A673 (cell line): ENCODE results near the gene SEPTIN1. TPM values are rescaled to one million over a fixed set of nuclear protein-coding genes. Genes with fewer than 3 reads are reported as not detected.
A peak's percentile ranks its signal among the peaks of the same experiment; 100 is the strongest.

Experiments
- BruUV-seq: library from RNA; stranded (reverse); fragments of 400-500 nt; replicated peaks from 2 replicates; lab custom pipeline; 2021; lab: Mats Ljungman, UMichigan
- CTCF ChIA-PET: fragments of 300-600 bp; sonication (Branson Sonifier 250); formaldehyde crosslinking; loops from one replicate; lab custom pipeline; 2022; ENCODE audit warnings: antibody characterized with exemption; lab: Charles Lee
- POLR2A ChIA-PET: fragments of 300-600 bp; sonication (Branson Sonifier 250); formaldehyde crosslinking; loops from one replicate; lab custom pipeline; 2022; ENCODE audit warnings: antibody characterized with exemption; ENCODE audit not compliant: low non-redundant PET; lab: Charles Lee
- DNase-seq: peaks from one replicate; pipeline ENCODE4 v3.0.0-alpha.2; 2015; ENCODE audit warnings: low spot score
- H3K27ac ChIP-seq: fragments of 200-600 bp; sonication (generic); 2 replicates; pipeline ENCODE4 v1.5.1; 2016; ENCODE audit warnings: mixed run types, low read depth, mild to moderate bottlenecking, mixed read lengths, antibody characterized with exemption, low read length; ENCODE audit not compliant: poor library complexity, severe bottlenecking
- H3K27me3 ChIP-seq: fragments of 200-600 bp; sonication (generic); replicated peaks from 2 replicates; pipeline ENCODE4 v1.6.1; 2017; ENCODE audit warnings: mixed run types, low read depth, mild to moderate bottlenecking, mixed read lengths, antibody characterized with exemption, low read length; ENCODE audit not compliant: insufficient read depth, poor library complexity
- H3K36me3 ChIP-seq: fragments of 200-600 bp; sonication (generic); 2 replicates; pipeline ENCODE4 v1.6.1; 2016; ENCODE audit warnings: mixed run types, mild to moderate bottlenecking, mixed read lengths, antibody characterized with exemption, low read length; ENCODE audit not compliant: insufficient read depth, poor library complexity, severe bottlenecking
- H3K4me1 ChIP-seq: fragments of 200-600 bp; sonication (generic); 2 replicates; pipeline ENCODE4 v1.6.1; 2017; ENCODE audit warnings: mixed run types, mild to moderate bottlenecking, mixed read lengths, antibody characterized with exemption, low read length; ENCODE audit not compliant: insufficient read depth, poor library complexity, severe bottlenecking
- H3K4me3 ChIP-seq: fragments of 200-600 bp; sonication (generic); 2 replicates; pipeline ENCODE4 v1.5.1; 2016; ENCODE audit warnings: low read depth, mixed run types, mild to moderate bottlenecking, mixed read lengths, low read length; ENCODE audit not compliant: poor library complexity, severe bottlenecking
- H3K9me3 ChIP-seq: fragments of 200-600 bp; sonication (generic); 2 replicates; pipeline ENCODE4 v1.6.1; 2016; ENCODE audit warnings: mixed run types, low read depth, mild to moderate bottlenecking, mixed read lengths, antibody characterized with exemption, low read length; ENCODE audit not compliant: poor library complexity, severe bottlenecking
- CTCF ChIP-seq: fragments of 300-800, 200-600 bp; sonication (generic); conservative IDR thresholded peaks from 2 replicates; pipeline ENCODE4 v1.5.1; 2017; ENCODE audit warnings: low read depth, mild to moderate bottlenecking, antibody characterized with exemption, low read length, moderate library complexity, mixed read lengths
- EZH2 ChIP-seq: fragments of 200-600 bp; sonication (generic); IDR thresholded peaks from 2 replicates; pipeline ENCODE4 v1.6.1; 2017; ENCODE audit warnings: borderline replicate concordance, low read depth, mild to moderate bottlenecking, mixed read lengths, antibody characterized with exemption, low read length; ENCODE audit not compliant: poor library complexity, severe bottlenecking
- intact Hi-C: fragments of 100-400 bp; cut with micrococcal nuclease; formaldehyde crosslinking; loops from one replicate; pipeline ENCODE4 v1.10.0; 2022; ENCODE audit not compliant: unreplicated experiment
- total RNA-seq: library from RNA; stranded (reverse); gene quantifications from 2 replicates; pipeline ENCODE4 v1.2.3, GENCODE V29; 2021

The SEPTIN1 gene
- total RNA-seq, 1 experiment from 2014 or later, result 0.86 TPM

- BruUV-seq, result no TSS peak
- Histone ChIP-seq H3K4me1 (peaks cover 16% of the 10 kb centered on the region), H3K36me3 (peaks cover 15% of the 10 kb centered on the region), H3K4me3 (peak overlapping the region; percentile 96), H3K27ac (peak overlapping the region; percentile 93), H3K9me3 (no peaks in the 10 kb centered on the region), H3K27me3 (no peaks in the 10 kb centered on the region)
- no peak for TF ChIP-seq CTCF
- no peak for TF ChIP-seq EZH2
- DNase-seq, result peak; percentile 85
- intact Hi-C loops, result loop anchor here (5.0 kb wide), 2 partner anchors 36 to 286 kb away; partner anchors contain the start of genes MAPK3, MYL11 and TBC1D10B
- POLR2A ChIA-PET, result interaction anchor here (0.9 kb wide), 1 partner anchor 10 kb away, joined by 3 read pairs; no protein-coding TSS in a partner anchor
- CTCF ChIA-PET, result interaction anchor here (0.5 to 1.1 kb wide), 3 partner anchors 9 to 22 kb away, joined by 3 to 12 read pairs (median 7); partner anchors contain the start of gene DCTPP1
Observed at GRCh38 chr16:30407804-30408534, 25.6 kb upstream of the SEPTIN1 start.

GRCh38 chr16:30407102-30407803 lies 24.9 kb upstream of the SEPTIN1 start, which contains the start of gene ZNF771:
ZNF771 (plus strand) TSS chr16:30407606; CDS start chr16:30408054, 448 bp downstream.
- Histone ChIP-seq H3K9me3 (no peaks in the 10 kb centered on the region), H3K4me1 (peaks cover 16% of the 10 kb centered on the region), H3K27ac (peak within 1 kb of the TSS; percentile 93), H3K27me3 (no peaks in the 10 kb centered on the region), H3K36me3 (peaks cover 12% of the 10 kb centered on the region), H3K4me3 (peak within 1 kb of the TSS; percentile 96)
- intact Hi-C loops, result loop anchor here (5.0 kb wide), 2 partner anchors 35 to 285 kb away; partner anchors contain the start of genes MAPK3, MYL11 and TBC1D10B
- TF ChIP-seq EZH2 (no peak), CTCF (no peak)
- ChIA-PET CTCF (interaction anchor here (1.1 kb wide), 1 partner anchor 23 kb away, joined by 7 read pairs; the partner anchor contains the start of gene DCTPP1), POLR2A (interaction anchor here (1.0 kb wide), 2 partner anchors 29 to 36 kb away, joined by 3 to 4 read pairs; no protein-coding TSS in a partner anchor)
- no TSS peak for BruUV-seq
- peak; percentile 93 for DNase-seq

- Histone ChIP-seq H3K27ac (peak overlapping the region; percentile 93), H3K27me3 (no peaks in the 10 kb centered on the region), H3K4me1 (peaks cover 16% of the 10 kb centered on the region), H3K9me3 (no peaks in the 10 kb centered on the region), H3K4me3 (peak overlapping the region; percentile 96), H3K36me3 (peaks cover 11% of the 10 kb centered on the region)
- ChIA-PET CTCF (interaction anchor here (1.1 kb wide), 1 partner anchor 23 kb away, joined by 7 read pairs; the partner anchor contains the start of gene DCTPP1), POLR2A (interaction anchor here (1.0 kb wide), 2 partner anchors 28 to 36 kb away, joined by 3 to 4 read pairs; no protein-coding TSS in a partner anchor)
- TSS peak; percentile 89 for BruUV-seq
- intact Hi-C loops, result loop anchor here (5.0 kb wide), 2 partner anchors 34 to 284 kb away; partner anchors contain the start of genes MAPK3, MYL11 and TBC1D10B
- DNase-seq, result no peak
- TF ChIP-seq CTCF (no peak), EZH2 (no peak)
Observed at GRCh38 chr16:30406795-30407101, 24.4 kb upstream of the SEPTIN1 start.
